ENCODE results near the gene GREM1. TPM values are rescaled to one million over a fixed set of nuclear protein-coding genes. Genes with fewer than 3 reads are reported as not detected.

The GREM1 gene
- total RNA-seq, 4 donors from 2014 or later, result 0.79 to 77.3 (median 15.8) TPM

- DNase-seq (ENCODE audit: low spot score) (no peak), ATAC-seq (ENCODE audit: low FRiP score) (no peak)
- no peak for TF ChIP-seq CTCF (IDR thresholded peaks at IDR 0.05)
These were observed 60.8 kb downstream of the GREM1 start for GRCh38 chr15:32778391-32779176.

GRCh38 chr15:32781781-32782180 lies 64.0 kb downstream of the GREM1 start:
- no peak for ATAC-seq (ENCODE audit: low FRiP score)
- TF ChIP-seq CTCF (IDR thresholded peaks at IDR 0.05), result no peak
- no peak for DNase-seq (ENCODE audit: low spot score)

GRCh38 chr15:32784581-32784980 lies 66.8 kb downstream of the GREM1 start:
- no peak for TF ChIP-seq CTCF (IDR thresholded peaks at IDR 0.05)
- no peak for DNase-seq (ENCODE audit: low spot score)
- ATAC-seq (ENCODE audit: low FRiP score), result no peak

GRCh38 chr15:32786906-32787305 lies 69.1 kb downstream of the GREM1 start:
- no peak for TF ChIP-seq CTCF (IDR thresholded peaks at IDR 0.05)
- no peak for DNase-seq (ENCODE audit: low spot score)
- ATAC-seq (ENCODE audit: low FRiP score), result no peak

GRCh38 chr15:32787949-32788348 lies 70.1 kb downstream of the GREM1 start:
- TF ChIP-seq CTCF (IDR thresholded peaks at IDR 0.05), result no peak
- DNase-seq (ENCODE audit: low spot score) (no peak), ATAC-seq (ENCODE audit: low FRiP score) (no peak)

- TF ChIP-seq CTCF (IDR thresholded peaks at IDR 0.05), result no peak
- ATAC-seq (ENCODE audit: low FRiP score) (no peak), DNase-seq (ENCODE audit: low spot score) (no peak)
These were observed 72.7 kb downstream of the GREM1 start for GRCh38 chr15:32790352-32790999.

- no peak for DNase-seq (ENCODE audit: low spot score)
- ATAC-seq (ENCODE audit: low FRiP score), result no peak
- TF ChIP-seq CTCF (IDR thresholded peaks at IDR 0.05), result no peak
These were observed 74.6 kb downstream of the GREM1 start for GRCh38 chr15:32792436-32792835.

Measured in omental fat pad (tissue), 4 donors.